ENCODE results near the gene GPR63.

GPR63 gene

GRCh38 chr6:96755096-96755495, 82.2 kb downstream of the GPR63 start:
- no peak for DNase-seq

- DNase-seq: no peak
These were observed 87.4 kb downstream of the GPR63 start for GRCh38 chr6:96749891-96750290.

Measured in effector CD8-positive, alpha-beta T cell (primary cell).